Calu3 (cell line): Measurements from ENCODE around the gene COX4I1. TPM values are rescaled to one million over a fixed set of nuclear protein-coding genes. Genes with fewer than 3 reads are reported as not detected.

ENCODE experiments used
- BruUV-seq: library from RNA; stranded (reverse); fragments of 400-500 nt; replicated peaks from 2 replicates; lab custom pipeline; 2021; lab: Mats Ljungman, UMichigan
- CTCF ChIA-PET: fragments of 300-600 bp; sonication (Branson Sonifier 250); formaldehyde crosslinking; loops from one replicate; lab custom pipeline; 2022; ENCODE audit warnings: antibody characterized with exemption; lab: Charles Lee
- DNase-seq: peaks from one replicate; pipeline ENCODE4 v3.0.0; 2022
- H3K27ac Mint-ChIP-seq: one replicate; pipeline ENCODE4 v1.8.0; 2022; ENCODE audit warnings: mixed read lengths; ENCODE audit not compliant: unreplicated experiment
- H3K27me3 Mint-ChIP-seq: one replicate; pipeline ENCODE4 v1.8.0; 2022; ENCODE audit warnings: mixed read lengths; ENCODE audit not compliant: unreplicated experiment
- H3K36me3 Mint-ChIP-seq: one replicate; pipeline ENCODE4 v1.8.0; 2022; ENCODE audit warnings: mild to moderate bottlenecking, moderate library complexity, mixed read lengths; ENCODE audit not compliant: insufficient read depth, unreplicated experiment
- H3K4me1 Mint-ChIP-seq: one replicate; pipeline ENCODE4 v1.8.0; 2022; ENCODE audit warnings: mild to moderate bottlenecking, low read depth, mixed read lengths; ENCODE audit not compliant: unreplicated experiment
- H3K4me3 Mint-ChIP-seq: one replicate; pipeline ENCODE4 v1.8.0; 2022; ENCODE audit warnings: mild to moderate bottlenecking, low read depth, moderate library complexity, mixed read lengths; ENCODE audit not compliant: unreplicated experiment
- H3K9me3 Mint-ChIP-seq: one replicate; pipeline ENCODE4 v1.8.0; 2022; ENCODE audit warnings: low read depth, mixed read lengths; ENCODE audit not compliant: unreplicated experiment
- CTCF ChIP-seq: fragments of 200-600 bp; IDR thresholded peaks from one replicate; pipeline ENCODE4 v1.8.0; 2022; ENCODE audit warnings: antibody characterized with exemption; ENCODE audit not compliant: unreplicated experiment
- intact Hi-C: fragments of 100-400 bp; cut with micrococcal nuclease; formaldehyde crosslinking; loops from one replicate; pipeline ENCODE4 v1.10.0; 2022; ENCODE audit not compliant: unreplicated experiment
- total RNA-seq: library from RNA; stranded (reverse); gene quantifications from 2 replicates; pipeline ENCODE4 v1.2.3, GENCODE V29; 2022

The COX4I1 gene
- total RNA-seq, 1 experiment from 2014 or later = 639 TPM

- Mint-ChIP-seq H3K36me3 (peaks cover 36% of the 10 kb centered on the region), H3K4me1 (no peaks in the 10 kb centered on the region), H3K27ac (no peak overlapping the region), H3K27me3 (no peaks in the 10 kb centered on the region), H3K9me3 (no peaks in the 10 kb centered on the region), H3K4me3 (no peak overlapping the region)
- CTCF ChIA-PET = no interaction called here
- no peak for TF ChIP-seq CTCF
- BruUV-seq = no TSS peak
- no peak for DNase-seq
- intact Hi-C loops = no loop called here
Measured at GRCh38 chr16:85789773-85790172, 9.7 kb upstream of the COX4I1 start.

DNA sequence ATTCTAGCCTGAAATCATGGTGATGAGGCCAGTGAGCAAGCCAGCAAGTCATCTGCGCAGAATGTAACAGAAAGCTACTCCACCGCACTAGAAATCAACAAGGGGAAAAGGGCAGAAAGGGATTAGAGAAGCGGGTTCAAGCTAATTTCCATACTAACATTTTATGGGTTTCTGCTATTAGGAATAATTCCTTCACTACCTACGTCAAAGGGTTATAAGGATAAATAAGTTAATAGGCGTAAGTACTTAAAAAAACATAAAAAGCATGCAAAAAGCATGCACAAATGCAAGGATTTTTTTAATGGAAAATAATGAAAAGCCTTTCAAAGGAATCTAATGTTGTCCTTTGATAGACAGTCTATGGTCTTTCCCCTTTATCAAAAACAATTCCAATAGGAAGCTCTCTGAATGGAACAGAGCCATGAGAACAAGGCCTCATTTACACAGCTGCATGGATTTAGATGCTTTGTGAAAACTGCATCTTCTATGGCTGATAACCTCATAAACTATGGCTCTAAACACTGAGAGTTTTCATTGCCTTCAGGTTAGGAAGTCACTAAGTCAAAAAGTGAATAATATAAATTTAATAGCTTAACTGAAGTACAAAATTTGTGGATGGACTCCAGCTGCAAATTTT is 5.7 kb upstream of the COX4I1 start:
- DNase-seq = no peak
- H3K9me3 Mint-ChIP-seq = no peaks in the 10 kb centered on the region
- no TSS peak for BruUV-seq
- peaks cover 37% of the 10 kb centered on the region for H3K36me3 Mint-ChIP-seq
- H3K27ac Mint-ChIP-seq = no peak overlapping the region
- H3K4me3 Mint-ChIP-seq = no peak overlapping the region
- H3K27me3 Mint-ChIP-seq = no peaks in the 10 kb centered on the region
- CTCF ChIA-PET = interaction anchor here (0.5 kb wide), 1 partner anchor 242 kb away, joined by 5 read pairs; no protein-coding TSS in a partner anchor
- TF ChIP-seq CTCF = no peak
- intact Hi-C loops = no loop called here
- H3K4me1 Mint-ChIP-seq = peaks cover 12% of the 10 kb centered on the region

GRCh38 chr16:85794696-85795095 is 4.8 kb upstream of the COX4I1 start:
- Mint-ChIP-seq H3K4me3 (no peak overlapping the region), H3K36me3 (peaks cover 44% of the 10 kb centered on the region), H3K27ac (no peak overlapping the region), H3K9me3 (no peaks in the 10 kb centered on the region), H3K27me3 (no peaks in the 10 kb centered on the region), H3K4me1 (peaks cover 12% of the 10 kb centered on the region)
- CTCF ChIA-PET = no interaction called here
- BruUV-seq = no TSS peak
- DNase-seq = no peak
- intact Hi-C loops = no loop called here
- TF ChIP-seq CTCF = no peak

DNA sequence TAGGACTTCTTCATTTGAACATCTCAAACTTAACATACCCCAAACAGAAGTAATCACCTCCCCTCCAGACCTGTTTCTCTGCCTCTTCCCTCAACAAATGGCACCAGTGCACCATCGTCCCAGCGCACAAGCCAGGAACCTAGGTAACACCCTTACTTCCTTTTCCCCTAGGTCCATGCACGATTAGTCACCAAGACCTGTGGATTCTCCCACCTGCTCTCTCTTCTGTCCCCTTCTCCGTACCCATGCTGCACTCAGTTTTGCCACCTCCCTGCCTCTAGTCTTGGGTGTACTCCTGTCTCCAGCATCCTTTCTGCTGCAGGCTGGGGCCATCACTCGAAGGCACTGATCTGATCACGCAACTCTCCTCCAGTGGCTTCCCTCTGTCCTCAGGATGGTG is 3.3 kb upstream of the COX4I1 start:
- intact Hi-C loops = no loop called here
- peaks cover 52% of the 10 kb centered on the region for H3K36me3 Mint-ChIP-seq
- H3K4me1 Mint-ChIP-seq = peaks cover 12% of the 10 kb centered on the region
- no peaks in the 10 kb centered on the region for H3K27me3 Mint-ChIP-seq
- no peak overlapping the region for H3K4me3 Mint-ChIP-seq
- TF ChIP-seq CTCF = no peak
- BruUV-seq = no TSS peak
- no peaks in the 10 kb centered on the region for H3K9me3 Mint-ChIP-seq
- no peak overlapping the region for H3K27ac Mint-ChIP-seq
- no peak for DNase-seq
- CTCF ChIA-PET = no interaction called here
